K562 (cell line): Measurements from ENCODE around the gene CCDC194. TPM values are rescaled to one million over a fixed set of nuclear protein-coding genes. Genes with fewer than 3 reads are reported as not detected.
A peak's percentile ranks its signal among the peaks of the same experiment; 100 is the strongest.

ENCODE experiments used
- CREB1 ChIP-seq, 2 experiments: sonication (generic) in 1 of 2; formaldehyde crosslinking in 1 of 2; IDR thresholded peaks; 2 replicates each; pipeline versions ENCODE4 v1.6.1 to v1.8.0; 2012 to 2022; ENCODE audit warnings: inconsistent platforms in 1 of 2, mild to moderate bottlenecking in 1 of 2, missing genetic modification reagents in 1 of 2, moderate library complexity in 1 of 2
- RBBP5 ChIP-seq: fragments of 200-600 bp; sonication (generic); IDR thresholded peaks from 2 replicates; pipeline ENCODE4 v1.6.1; 2012; ENCODE audit warnings: borderline replicate concordance, mild to moderate bottlenecking, low read length, control low read depth, inconsistent platforms; ENCODE audit not compliant: insufficient read depth, poor library complexity, severe bottlenecking
- polyA plus RNA-seq, 8 experiments: library from polyadenylated mRNA; depleted of rRNA in 4 of 8; stranded (reverse) in 5 of 8; unstranded in 3 of 8; fragments of >200 nt; fragmentation: Nextera tagmentation in 2 of 8; fragmentation: Illumina TruSeq in 1 of 8; extraction: Ambion mirVana in 2 of 8; extraction: Trizol in 1 of 8; gene quantifications; 2 replicates each; pipeline versions ENCODE4 v1.2.1 to v1.2.3, GENCODE V29; 2011 to 2014; ENCODE audit warnings: inconsistent platforms in 1 of 8, missing spikeins in 1 of 8
- total RNA-seq, 7 experiments: library from RNA; depleted of rRNA in 6 of 7; stranded (reverse); fragments of >200 nt in 6 of 7; fragmentation: Illumina TruSeq in 2 of 7; extraction: Trizol in 2 of 7; gene quantifications; 2 replicates each; pipeline versions ENCODE4 v1.2.1 to v1.2.3, GENCODE V29; 2011 to 2021; ENCODE audit warnings: low replicate concordance in 1 of 7
- TF ChIP-seq, protein P1 (sequence below): fragments of 450-650 bp; IDR thresholded peaks from 2 replicates; pipeline ENCODE4 v1.6.1; 2016; ENCODE audit warnings: mild to moderate bottlenecking, moderate library complexity
- TF ChIP-seq, protein P2 (sequence below), 2 experiments: fragments of 450-650 bp; conservative IDR thresholded peaks; 2 replicates each; pipeline ENCODE4 v1.6.1; 2017; ENCODE audit warnings: mild to moderate bottlenecking in 2 of 2, moderate library complexity in 2 of 2

CCDC194 gene
- total and polyA plus RNA-seq, 9 of the 15 experiments (the other 6 are each of a cell fraction or from before 2014, with no cell fraction given) = 0.13 to 1.3 (median 0.39) TPM; not detected in 3

DNA sequence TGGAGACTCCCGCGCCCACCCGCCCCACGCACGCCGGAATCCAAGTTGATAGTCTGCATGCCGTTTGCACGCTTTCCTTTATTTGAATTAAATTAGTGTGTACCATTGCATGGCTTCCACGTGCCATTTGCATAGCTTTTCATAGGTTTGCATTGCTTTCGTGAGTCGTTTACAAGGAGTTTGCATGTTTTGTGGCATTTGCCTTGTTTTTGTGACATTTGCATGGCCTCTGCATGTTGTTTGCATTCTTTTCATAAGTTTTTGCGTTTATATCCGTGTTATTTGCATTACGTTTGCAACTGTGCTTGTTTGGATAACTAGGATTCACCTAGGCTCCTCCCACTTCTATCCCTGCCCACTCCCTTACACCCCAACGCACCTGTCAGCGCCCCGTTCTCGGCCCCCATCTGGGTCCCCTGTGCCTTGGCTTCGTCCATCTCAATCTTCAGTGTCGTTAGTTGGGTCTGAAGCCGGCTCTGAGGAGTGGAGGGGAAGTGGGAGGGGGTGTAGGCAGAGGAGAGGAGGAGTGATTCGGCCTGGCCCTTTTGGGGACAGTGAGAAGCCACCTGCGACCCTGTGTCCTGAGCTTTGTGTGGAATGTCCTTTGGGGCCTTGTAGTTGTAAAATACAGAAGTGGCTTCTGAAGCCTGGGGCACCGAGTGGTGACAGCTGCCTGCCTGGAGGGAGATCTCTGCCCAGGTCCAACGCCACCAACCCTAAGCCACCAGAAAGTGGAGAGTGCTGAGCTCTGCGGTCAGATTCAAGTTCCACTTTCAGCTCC lies 2.4 kb downstream of the CCDC194 start (continued):
- TF ChIP-seq RBBP5 (peak; percentile 21), CREB1 (IDR thresholded peaks at IDR 0.05) (no peak), CREB1 (CRISPR knock-in tag; IDR thresholded peaks at IDR 0.05) (peak; percentile 4; the same call in 1 of the 2 replicates)
- TF ChIP-seq, protein P1, sequence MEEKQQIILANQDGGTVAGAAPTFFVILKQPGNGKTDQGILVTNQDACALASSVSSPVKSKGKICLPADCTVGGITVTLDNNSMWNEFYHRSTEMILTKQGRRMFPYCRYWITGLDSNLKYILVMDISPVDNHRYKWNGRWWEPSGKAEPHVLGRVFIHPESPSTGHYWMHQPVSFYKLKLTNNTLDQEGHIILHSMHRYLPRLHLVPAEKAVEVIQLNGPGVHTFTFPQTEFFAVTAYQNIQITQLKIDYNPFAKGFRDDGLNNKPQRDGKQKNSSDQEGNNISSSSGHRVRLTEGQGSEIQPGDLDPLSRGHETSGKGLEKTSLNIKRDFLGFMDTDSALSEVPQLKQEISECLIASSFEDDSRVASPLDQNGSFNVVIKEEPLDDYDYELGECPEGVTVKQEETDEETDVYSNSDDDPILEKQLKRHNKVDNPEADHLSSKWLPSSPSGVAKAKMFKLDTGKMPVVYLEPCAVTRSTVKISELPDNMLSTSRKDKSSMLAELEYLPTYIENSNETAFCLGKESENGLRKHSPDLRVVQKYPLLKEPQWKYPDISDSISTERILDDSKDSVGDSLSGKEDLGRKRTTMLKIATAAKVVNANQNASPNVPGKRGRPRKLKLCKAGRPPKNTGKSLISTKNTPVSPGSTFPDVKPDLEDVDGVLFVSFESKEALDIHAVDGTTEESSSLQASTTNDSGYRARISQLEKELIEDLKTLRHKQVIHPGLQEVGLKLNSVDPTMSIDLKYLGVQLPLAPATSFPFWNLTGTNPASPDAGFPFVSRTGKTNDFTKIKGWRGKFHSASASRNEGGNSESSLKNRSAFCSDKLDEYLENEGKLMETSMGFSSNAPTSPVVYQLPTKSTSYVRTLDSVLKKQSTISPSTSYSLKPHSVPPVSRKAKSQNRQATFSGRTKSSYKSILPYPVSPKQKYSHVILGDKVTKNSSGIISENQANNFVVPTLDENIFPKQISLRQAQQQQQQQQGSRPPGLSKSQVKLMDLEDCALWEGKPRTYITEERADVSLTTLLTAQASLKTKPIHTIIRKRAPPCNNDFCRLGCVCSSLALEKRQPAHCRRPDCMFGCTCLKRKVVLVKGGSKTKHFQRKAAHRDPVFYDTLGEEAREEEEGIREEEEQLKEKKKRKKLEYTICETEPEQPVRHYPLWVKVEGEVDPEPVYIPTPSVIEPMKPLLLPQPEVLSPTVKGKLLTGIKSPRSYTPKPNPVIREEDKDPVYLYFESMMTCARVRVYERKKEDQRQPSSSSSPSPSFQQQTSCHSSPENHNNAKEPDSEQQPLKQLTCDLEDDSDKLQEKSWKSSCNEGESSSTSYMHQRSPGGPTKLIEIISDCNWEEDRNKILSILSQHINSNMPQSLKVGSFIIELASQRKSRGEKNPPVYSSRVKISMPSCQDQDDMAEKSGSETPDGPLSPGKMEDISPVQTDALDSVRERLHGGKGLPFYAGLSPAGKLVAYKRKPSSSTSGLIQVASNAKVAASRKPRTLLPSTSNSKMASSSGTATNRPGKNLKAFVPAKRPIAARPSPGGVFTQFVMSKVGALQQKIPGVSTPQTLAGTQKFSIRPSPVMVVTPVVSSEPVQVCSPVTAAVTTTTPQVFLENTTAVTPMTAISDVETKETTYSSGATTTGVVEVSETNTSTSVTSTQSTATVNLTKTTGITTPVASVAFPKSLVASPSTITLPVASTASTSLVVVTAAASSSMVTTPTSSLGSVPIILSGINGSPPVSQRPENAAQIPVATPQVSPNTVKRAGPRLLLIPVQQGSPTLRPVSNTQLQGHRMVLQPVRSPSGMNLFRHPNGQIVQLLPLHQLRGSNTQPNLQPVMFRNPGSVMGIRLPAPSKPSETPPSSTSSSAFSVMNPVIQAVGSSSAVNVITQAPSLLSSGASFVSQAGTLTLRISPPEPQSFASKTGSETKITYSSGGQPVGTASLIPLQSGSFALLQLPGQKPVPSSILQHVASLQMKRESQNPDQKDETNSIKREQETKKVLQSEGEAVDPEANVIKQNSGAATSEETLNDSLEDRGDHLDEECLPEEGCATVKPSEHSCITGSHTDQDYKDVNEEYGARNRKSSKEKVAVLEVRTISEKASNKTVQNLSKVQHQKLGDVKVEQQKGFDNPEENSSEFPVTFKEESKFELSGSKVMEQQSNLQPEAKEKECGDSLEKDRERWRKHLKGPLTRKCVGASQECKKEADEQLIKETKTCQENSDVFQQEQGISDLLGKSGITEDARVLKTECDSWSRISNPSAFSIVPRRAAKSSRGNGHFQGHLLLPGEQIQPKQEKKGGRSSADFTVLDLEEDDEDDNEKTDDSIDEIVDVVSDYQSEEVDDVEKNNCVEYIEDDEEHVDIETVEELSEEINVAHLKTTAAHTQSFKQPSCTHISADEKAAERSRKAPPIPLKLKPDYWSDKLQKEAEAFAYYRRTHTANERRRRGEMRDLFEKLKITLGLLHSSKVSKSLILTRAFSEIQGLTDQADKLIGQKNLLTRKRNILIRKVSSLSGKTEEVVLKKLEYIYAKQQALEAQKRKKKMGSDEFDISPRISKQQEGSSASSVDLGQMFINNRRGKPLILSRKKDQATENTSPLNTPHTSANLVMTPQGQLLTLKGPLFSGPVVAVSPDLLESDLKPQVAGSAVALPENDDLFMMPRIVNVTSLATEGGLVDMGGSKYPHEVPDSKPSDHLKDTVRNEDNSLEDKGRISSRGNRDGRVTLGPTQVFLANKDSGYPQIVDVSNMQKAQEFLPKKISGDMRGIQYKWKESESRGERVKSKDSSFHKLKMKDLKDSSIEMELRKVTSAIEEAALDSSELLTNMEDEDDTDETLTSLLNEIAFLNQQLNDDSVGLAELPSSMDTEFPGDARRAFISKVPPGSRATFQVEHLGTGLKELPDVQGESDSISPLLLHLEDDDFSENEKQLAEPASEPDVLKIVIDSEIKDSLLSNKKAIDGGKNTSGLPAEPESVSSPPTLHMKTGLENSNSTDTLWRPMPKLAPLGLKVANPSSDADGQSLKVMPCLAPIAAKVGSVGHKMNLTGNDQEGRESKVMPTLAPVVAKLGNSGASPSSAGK = peak; percentile 71
- TF ChIP-seq, protein P2, sequence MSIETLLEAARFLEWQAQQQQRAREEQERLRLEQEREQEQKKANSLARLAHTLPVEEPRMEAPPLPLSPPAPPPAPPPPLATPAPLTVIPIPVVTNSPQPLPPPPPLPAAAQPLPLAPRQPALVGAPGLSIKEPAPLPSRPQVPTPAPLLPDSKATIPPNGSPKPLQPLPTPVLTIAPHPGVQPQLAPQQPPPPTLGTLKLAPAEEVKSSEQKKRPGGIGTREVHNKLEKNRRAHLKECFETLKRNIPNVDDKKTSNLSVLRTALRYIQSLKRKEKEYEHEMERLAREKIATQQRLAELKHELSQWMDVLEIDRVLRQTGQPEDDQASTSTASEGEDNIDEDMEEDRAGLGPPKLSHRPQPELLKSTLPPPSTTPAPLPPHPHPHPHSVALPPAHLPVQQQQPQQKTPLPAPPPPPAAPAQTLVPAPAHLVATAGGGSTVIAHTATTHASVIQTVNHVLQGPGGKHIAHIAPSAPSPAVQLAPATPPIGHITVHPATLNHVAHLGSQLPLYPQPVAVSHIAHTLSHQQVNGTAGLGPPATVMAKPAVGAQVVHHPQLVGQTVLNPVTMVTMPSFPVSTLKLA (conservative IDR thresholded peaks at IDR 0.05) = peak; percentile 49 to 60; a peak in 3 of 4 replicates
